GM12878 (cell line): Measurements from ENCODE around the gene C15orf61. TPM values are rescaled to one million over a fixed set of nuclear protein-coding genes. Genes with fewer than 3 reads are reported as not detected.

Experiments
- ATAC-seq: fragments of 200-7000 bp; cut with Tn5 transposase; 3 replicates; pipeline ENCODE4 v1.9.1; 2020; ENCODE audit warnings: mild to moderate bottlenecking, moderate library complexity
- BruUV-seq: library from RNA; stranded (reverse); fragments of 400-500 nt; replicated peaks from 2 replicates; lab custom pipeline; 2021; lab: Mats Ljungman, UMichigan
- CTCF ChIA-PET: fragments of 300-600 bp; sonication (Branson Sonifier 250); formaldehyde crosslinking; extraction: SDS; loops from one replicate; lab custom pipeline; 2021; ENCODE audit warnings: inconsistent platforms; lab: Yijun Ruan, JAX
- POLR2A ChIA-PET: fragments of 350-600 bp; formaldehyde crosslinking; extraction: SDS; loops from one replicate; lab custom pipeline; 2021; ENCODE audit warnings: inconsistent platforms; lab: Charles Lee
- RAD21 ChIA-PET: fragments of 300-600 bp; sonication (Branson Sonifier 250); formaldehyde crosslinking; loops from one replicate; lab custom pipeline; 2023; ENCODE audit warnings: antibody characterized with exemption; ENCODE audit not compliant: unreplicated experiment; lab: Charles Lee
- SMC1A ChIA-PET: fragments of 300-600 bp; sonication (Branson Sonifier 250); formaldehyde crosslinking; loops from one replicate; lab custom pipeline; 2023; ENCODE audit not compliant: unreplicated experiment, uncharacterized antibody; lab: Charles Lee
- DNase-seq: peaks from one replicate; pipeline ENCODE4 v3.0.0-alpha.2; 2011; ENCODE audit warnings: low read depth, low spot score
- FAIRE-seq: peaks from 3 replicates; lab custom pipeline; 2011; peaks lifted over from hg19 to GRCh38; lab: Jason Lieb, UNC
- H2AFZ ChIP-seq: 2 replicates; pipeline ENCODE4 v1.6.0; 2011; ENCODE audit warnings: low read depth, low read length, control low read depth; ENCODE audit not compliant: control insufficient read depth
- H3K27ac ChIP-seq: 2 replicates; pipeline ENCODE4 v1.5.1; 2011; ENCODE audit warnings: control low read depth; ENCODE audit not compliant: control insufficient read depth, insufficient read depth
- H3K27me3 ChIP-seq, 2 experiments: replicated peaks in 1 of 2; 2 replicates each; pipeline versions ENCODE4 v1.6.0 to v1.6.1; 2011; ENCODE audit warnings: low read length in 1 of 2; ENCODE audit not compliant: control insufficient read depth in 2 of 2, insufficient read depth in 2 of 2
- H3K36me3 ChIP-seq, 2 experiments: 2 replicates each; pipeline ENCODE4 v1.5.1; 2011; ENCODE audit warnings: low read length in 1 of 2; ENCODE audit not compliant: control insufficient read depth in 2 of 2, insufficient read depth in 2 of 2
- H3K4me1 ChIP-seq: 2 replicates; pipeline ENCODE4 v1.6.1; 2011; ENCODE audit warnings: mild to moderate bottlenecking, low read length, moderate library complexity, mixed read lengths; ENCODE audit not compliant: control insufficient read depth, insufficient read depth
- H3K4me2 ChIP-seq: 2 replicates; pipeline ENCODE4 v1.6.0; 2011; ENCODE audit warnings: control low read depth; ENCODE audit not compliant: control insufficient read depth, insufficient read depth
- H3K4me3 ChIP-seq: fragments of 200-600 bp; sonication (generic); 2 replicates; pipeline ENCODE4 v1.5.1; 2016
- H3K79me2 ChIP-seq: 2 replicates; pipeline ENCODE4 v1.6.0; 2011; ENCODE audit warnings: low read length; ENCODE audit not compliant: control insufficient read depth, insufficient read depth
- H3K9ac ChIP-seq: 2 replicates; pipeline ENCODE4 v1.8.0; 2011; ENCODE audit warnings: low read length, control low read depth, mixed read lengths; ENCODE audit not compliant: control insufficient read depth, insufficient read depth
- H3K9me3 ChIP-seq: replicated peaks from 3 replicates; pipeline ENCODE4 v1.5.1; 2011; ENCODE audit warnings: mild to moderate bottlenecking, low read length; ENCODE audit not compliant: control insufficient read depth, insufficient read depth
- H4K20me1 ChIP-seq: 2 replicates; pipeline ENCODE4 v1.6.0; 2011; ENCODE audit not compliant: control insufficient read depth, insufficient read depth
- BCL11A ChIP-seq: IDR thresholded peaks from 2 replicates; pipeline ENCODE4 v1.6.1; 2011; ENCODE audit warnings: low read depth, low read length
- CBX3 ChIP-seq: fragments of 200-600 bp; sonication (generic); IDR thresholded peaks from 2 replicates; pipeline ENCODE4 v1.6.1; 2016; ENCODE audit warnings: low read depth, borderline replicate concordance
- CREB1 ChIP-seq: IDR thresholded peaks from 2 replicates; pipeline ENCODE4 v1.6.1; 2012; ENCODE audit warnings: low read depth, mild to moderate bottlenecking, inconsistent platforms
- ETV6 ChIP-seq, 2 experiments: fragments of 450-650 bp in 1 of 2; IDR thresholded peaks in 1 of 2; conservative IDR thresholded peaks in 1 of 2; 2 replicates each; pipeline ENCODE4 v1.6.1; 2014; ENCODE audit warnings: antibody characterized with exemption in 1 of 2, borderline replicate concordance in 1 of 2, low read depth in 1 of 2, mild to moderate bottlenecking in 1 of 2, moderate library complexity in 1 of 2
- HDAC2 ChIP-seq: fragments of 200-600 bp; sonication (generic); IDR thresholded peaks from 2 replicates; pipeline ENCODE4 v1.6.1; 2017
- IRF4 ChIP-seq: IDR thresholded peaks from 2 replicates; pipeline ENCODE4 v1.6.1; 2011; ENCODE audit warnings: low read depth, low read length
- JUND ChIP-seq: IDR thresholded peaks from 2 replicates; pipeline ENCODE4 v1.6.1; 2012; ENCODE audit warnings: low read depth, mild to moderate bottlenecking, low read length, improper control_type of control experiment, moderate library complexity
- MEF2B ChIP-seq: fragments of 450-650 bp; IDR thresholded peaks from 2 replicates; pipeline ENCODE4 v1.6.1; 2018; ENCODE audit warnings: mild to moderate bottlenecking, moderate library complexity; ENCODE audit not compliant: partially characterized antibody, poor library complexity, severe bottlenecking
- MXI1 ChIP-seq: fragments of 150-350 bp; IDR thresholded peaks from 2 replicates; pipeline ENCODE4 v1.6.1; 2011; ENCODE audit warnings: low read depth, mild to moderate bottlenecking, inconsistent platforms, low read length, improper control_type of control experiment
- POLR2AphosphoS5 ChIP-seq: IDR thresholded peaks from 2 replicates; pipeline ENCODE4 v1.6.1; 2011; ENCODE audit warnings: mild to moderate bottlenecking, low read length, inconsistent platforms
- POU2F2 ChIP-seq: IDR thresholded peaks from 3 replicates; pipeline ENCODE4 v1.6.1; 2011; ENCODE audit warnings: low read depth, mild to moderate bottlenecking, low read length, borderline replicate concordance
- RCOR1 ChIP-seq: conservative IDR thresholded peaks from 2 replicates; pipeline ENCODE4 v1.6.1; 2012; ENCODE audit warnings: low read depth, low read length, improper control_type of control experiment
- RELA ChIP-seq: fragments of 450-650 bp; IDR thresholded peaks from 2 replicates; pipeline ENCODE4 v1.8.0; 2014; ENCODE audit warnings: borderline replicate concordance; ENCODE audit not compliant: partially characterized antibody
- SREBF1 ChIP-seq: IDR thresholded peaks from 2 replicates; pipeline ENCODE4 v1.6.1; 2012; ENCODE audit warnings: mild to moderate bottlenecking, low read length
- STAT1 ChIP-seq: fragments of 450-650 bp; conservative IDR thresholded peaks from 2 replicates; pipeline ENCODE4 v1.6.1; 2014; ENCODE audit warnings: antibody characterized with exemption, mild to moderate bottlenecking
- ZSCAN29 ChIP-seq: fragments of 450-650 bp; IDR thresholded peaks from 2 replicates; pipeline ENCODE4 v1.6.1; 2017; ENCODE audit warnings: mild to moderate bottlenecking, moderate library complexity
- WGBS: methylation state at CpG from one replicate; pipeline ENCODE4 v1.1.6; 2016; ENCODE audit warnings: low lambda C conversion rate; ENCODE audit not compliant: insufficient replicate concordance, insufficient coverage; ENCODE audit errors: missing lambda C conversion rate; 5-methylcytosine and 5-hydroxymethylcytosine counted together
- in situ Hi-C: fragments of 300-500 bp; cut with MboI; formaldehyde crosslinking; loops from 9 replicates; pipeline ENCODE4 v1.14.3; 2018; ENCODE audit warnings: mixed read lengths
- intact Hi-C: fragments of 100-400 bp; cut with micrococcal nuclease; formaldehyde crosslinking; loops from one replicate; pipeline ENCODE4 v1.14.2; 2022; ENCODE audit not compliant: unreplicated experiment
- polyA plus RNA-seq, 11 experiments: library from polyadenylated mRNA; depleted of rRNA in 4 of 11; unstranded in 6 of 11; stranded (reverse) in 5 of 11; fragments of >200 nt; fragmentation: Nextera tagmentation in 4 of 11; fragmentation: Illumina TruSeq in 1 of 11; extraction: Ambion mirVana in 4 of 11; extraction: Trizol in 1 of 11; gene quantifications; 1 replicate in 1 of 11; 2 replicates in 10 of 11; pipeline versions ENCODE4 v1.2.1 to v1.2.3, GENCODE V29; 2011 to 2016; ENCODE audit warnings: inconsistent platforms in 2 of 11, missing spikeins in 2 of 11, low read depth in 1 of 11
- total RNA-seq, 4 experiments: library from RNA; depleted of rRNA in 3 of 4; stranded (reverse); fragments of >200 nt in 3 of 4; fragmentation: Illumina TruSeq in 1 of 4; extraction: Trizol in 1 of 4; gene quantifications; 2 replicates each; pipeline versions ENCODE4 v1.2.1 to v1.2.3, GENCODE V29; 2013 to 2021
- TF ChIP-seq, protein P1 (sequence below): fragments of 450-650 bp; IDR thresholded peaks from 2 replicates; pipeline ENCODE4 v1.6.1; 2016; ENCODE audit warnings: mild to moderate bottlenecking
- TF ChIP-seq, protein P2 (sequence below): fragments of 450-650 bp; IDR thresholded peaks from 2 replicates; pipeline ENCODE4 v1.6.1; 2017; ENCODE audit warnings: mild to moderate bottlenecking
- TF ChIP-seq, protein P3 (sequence below): fragments of 450-650 bp; IDR thresholded peaks from 2 replicates; pipeline ENCODE4 v1.6.1; 2018; ENCODE audit warnings: mild to moderate bottlenecking, low read depth, moderate library complexity; ENCODE audit not compliant: partially characterized antibody

The C15orf61 gene
- total and polyA plus RNA-seq, 10 of the 15 experiments (the other 5 are each of a cell fraction or from before 2014, with no cell fraction given): 1.4 to 8.7 (median 4.3) TPM

DNA sequence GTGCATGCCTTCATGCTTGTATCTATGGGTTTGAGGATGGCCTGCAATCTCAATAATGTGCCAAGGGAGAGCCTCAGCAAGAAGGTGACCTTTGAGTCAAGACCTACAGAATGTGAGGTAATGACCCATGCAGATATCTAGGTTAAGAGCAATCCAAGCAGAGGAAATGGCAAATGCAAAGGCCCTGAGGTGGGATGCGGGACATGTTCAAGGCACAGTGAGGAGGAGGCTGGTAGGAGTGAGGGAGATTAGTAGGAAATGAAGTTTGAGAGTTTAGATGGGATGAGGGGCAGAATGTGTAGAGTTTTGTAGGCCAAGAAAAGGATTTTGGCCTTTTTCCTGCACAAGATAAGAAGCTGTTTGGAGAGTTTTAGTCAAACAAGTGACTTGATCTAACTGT lies 16.8 kb downstream of the C15orf61 start:
- no peak for ATAC-seq
- in situ Hi-C loops (loop anchor here (25.0 kb wide), 1 partner anchor 1275 kb away; the partner anchor contains the start of gene ANP32A), intact Hi-C loops (loop anchor here (2.0 kb wide), 1 partner anchor 17 kb away; the partner anchor contains the start of gene C15orf61)
- H3K9me3 ChIP-seq: no peaks in the 10 kb centered on the region; the same call in 2 of the 3 replicates
- POLR2A ChIA-PET: interaction anchor here (0.6 kb wide), 2 partner anchors 52 to 1763 kb away, joined by 4 to 5 read pairs; no protein-coding TSS in a partner anchor
- RAD21 ChIA-PET: no interaction called here
- BruUV-seq: no TSS peak
- no peaks in the 10 kb centered on the region for H3K27me3 ChIP-seq
- CTCF ChIA-PET: interaction anchor here (0.6 to 1.7 kb wide), 3 partner anchors 9 to 388 kb away, joined by 3 to 5 read pairs (median 3); no protein-coding TSS in a partner anchor
- H3K9ac ChIP-seq: no peak overlapping the region
- peaks cover 32% of the 10 kb centered on the region for H3K4me1 ChIP-seq
- no peaks in the 10 kb centered on the region for H4K20me1 ChIP-seq
- no peak overlapping the region for H3K27ac ChIP-seq
- H3K4me3 ChIP-seq: no peak overlapping the region
- H3K4me2 ChIP-seq: no peak overlapping the region
- WGBS: 86% methylated on average over 1 of the region's 1 CpG
- H3K36me3 ChIP-seq: no peaks in the 10 kb centered on the region
- DNase-seq: no peak
- no peak for FAIRE-seq
- peaks cover 9% of the 10 kb centered on the region for H3K79me2 ChIP-seq
- SMC1A ChIA-PET: interaction anchor here (0.8 to 1.6 kb wide), 3 partner anchors 12 to 42 kb away, joined by 4 to 5 read pairs (median 4); no protein-coding TSS in a partner anchor
- no peak overlapping the region for H2AFZ ChIP-seq
- TF ChIP-seq ZSCAN29 (no peak), HDAC2 (no peak), BCL11A (no peak), POU2F2 (no peak), JUND (no peak), POLR2AphosphoS5 (no peak), RCOR1 (no peak), SREBF1 (no peak), RELA (no peak), CBX3 (no peak), ETV6 (conservative IDR thresholded peaks at IDR 0.05 in 1 of 2, IDR thresholded peaks at IDR 0.05 in 1 of 2; ENCODE audit: borderline replicate concordance in 1 of 2, low read depth in 1 of 2) (no peak), MEF2B (no peak), CREB1 (no peak), IRF4 (no peak), STAT1 (no peak), MXI1 (no peak)
- TF ChIP-seq, protein P1, sequence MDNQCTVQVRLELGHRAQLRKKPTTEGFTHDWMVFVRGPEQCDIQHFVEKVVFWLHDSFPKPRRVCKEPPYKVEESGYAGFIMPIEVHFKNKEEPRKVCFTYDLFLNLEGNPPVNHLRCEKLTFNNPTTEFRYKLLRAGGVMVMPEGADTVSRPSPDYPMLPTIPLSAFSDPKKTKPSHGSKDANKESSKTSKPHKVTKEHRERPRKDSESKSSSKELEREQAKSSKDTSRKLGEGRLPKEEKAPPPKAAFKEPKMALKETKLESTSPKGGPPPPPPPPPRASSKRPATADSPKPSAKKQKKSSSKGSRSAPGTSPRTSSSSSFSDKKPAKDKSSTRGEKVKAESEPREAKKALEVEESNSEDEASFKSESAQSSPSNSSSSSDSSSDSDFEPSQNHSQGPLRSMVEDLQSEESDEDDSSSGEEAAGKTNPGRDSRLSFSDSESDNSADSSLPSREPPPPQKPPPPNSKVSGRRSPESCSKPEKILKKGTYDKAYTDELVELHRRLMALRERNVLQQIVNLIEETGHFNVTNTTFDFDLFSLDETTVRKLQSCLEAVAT: no peak
- TF ChIP-seq, protein P2, sequence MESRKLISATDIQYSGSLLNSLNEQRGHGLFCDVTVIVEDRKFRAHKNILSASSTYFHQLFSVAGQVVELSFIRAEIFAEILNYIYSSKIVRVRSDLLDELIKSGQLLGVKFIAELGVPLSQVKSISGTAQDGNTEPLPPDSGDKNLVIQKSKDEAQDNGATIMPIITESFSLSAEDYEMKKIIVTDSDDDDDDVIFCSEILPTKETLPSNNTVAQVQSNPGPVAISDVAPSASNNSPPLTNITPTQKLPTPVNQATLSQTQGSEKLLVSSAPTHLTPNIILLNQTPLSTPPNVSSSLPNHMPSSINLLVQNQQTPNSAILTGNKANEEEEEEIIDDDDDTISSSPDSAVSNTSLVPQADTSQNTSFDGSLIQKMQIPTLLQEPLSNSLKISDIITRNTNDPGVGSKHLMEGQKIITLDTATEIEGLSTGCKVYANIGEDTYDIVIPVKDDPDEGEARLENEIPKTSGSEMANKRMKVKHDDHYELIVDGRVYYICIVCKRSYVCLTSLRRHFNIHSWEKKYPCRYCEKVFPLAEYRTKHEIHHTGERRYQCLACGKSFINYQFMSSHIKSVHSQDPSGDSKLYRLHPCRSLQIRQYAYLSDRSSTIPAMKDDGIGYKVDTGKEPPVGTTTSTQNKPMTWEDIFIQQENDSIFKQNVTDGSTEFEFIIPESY: no peak
- TF ChIP-seq, protein P3, sequence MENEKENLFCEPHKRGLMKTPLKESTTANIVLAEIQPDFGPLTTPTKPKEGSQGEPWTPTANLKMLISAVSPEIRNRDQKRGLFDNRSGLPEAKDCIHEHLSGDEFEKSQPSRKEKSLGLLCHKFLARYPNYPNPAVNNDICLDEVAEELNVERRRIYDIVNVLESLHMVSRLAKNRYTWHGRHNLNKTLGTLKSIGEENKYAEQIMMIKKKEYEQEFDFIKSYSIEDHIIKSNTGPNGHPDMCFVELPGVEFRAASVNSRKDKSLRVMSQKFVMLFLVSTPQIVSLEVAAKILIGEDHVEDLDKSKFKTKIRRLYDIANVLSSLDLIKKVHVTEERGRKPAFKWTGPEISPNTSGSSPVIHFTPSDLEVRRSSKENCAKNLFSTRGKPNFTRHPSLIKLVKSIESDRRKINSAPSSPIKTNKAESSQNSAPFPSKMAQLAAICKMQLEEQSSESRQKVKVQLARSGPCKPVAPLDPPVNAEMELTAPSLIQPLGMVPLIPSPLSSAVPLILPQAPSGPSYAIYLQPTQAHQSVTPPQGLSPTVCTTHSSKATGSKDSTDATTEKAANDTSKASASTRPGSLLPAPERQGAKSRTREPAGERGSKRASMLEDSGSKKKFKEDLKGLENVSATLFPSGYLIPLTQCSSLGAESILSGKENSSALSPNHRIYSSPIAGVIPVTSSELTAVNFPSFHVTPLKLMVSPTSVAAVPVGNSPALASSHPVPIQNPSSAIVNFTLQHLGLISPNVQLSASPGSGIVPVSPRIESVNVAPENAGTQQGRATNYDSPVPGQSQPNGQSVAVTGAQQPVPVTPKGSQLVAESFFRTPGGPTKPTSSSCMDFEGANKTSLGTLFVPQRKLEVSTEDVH: no peak
